GM18951 (cell line): ENCODE measurements around the gene NUCB1.
"Not testable (repeated sequence)": the region's sequence is repeated elsewhere in the genome, so short reads cannot be mapped to it uniquely, and the experiment has no call there.

ENCODE experiments used
- POLR2A ChIP-seq: IDR thresholded peaks from 4 replicates; pipeline ENCODE4 v1.6.1; 2011; ENCODE audit warnings: mild to moderate bottlenecking; ENCODE audit not compliant: insufficient read length, insufficient read depth; ENCODE audit errors: extremely low read depth
- in situ Hi-C: fragments of 300-500 bp; cut with MboI; formaldehyde crosslinking; loops from one replicate; pipeline ENCODE4 v1.12.0; 2022; ENCODE audit warnings: low sequenced_read_pairs, mixed read lengths, inconsistent platforms; ENCODE audit not compliant: unreplicated experiment

NUCB1 gene

GRCh38 chr19:48868114-48868886 lies 31.8 kb upstream of the NUCB1 start, which contains the start of gene PLEKHA4:
Gene PLEKHA4, minus strand, starts transcription at chr19:48868617. Its CDS starts 997 bp downstream, at chr19:48867620.
- TF ChIP-seq POLR2A, result no peak
- in situ Hi-C loops, result no loop called here

GRCh38 chr19:48870048-48870447 lies 30.1 kb upstream of the NUCB1 start:
- in situ Hi-C loops, result no loop called here
- no peak for TF ChIP-seq POLR2A

- in situ Hi-C loops, result not testable (repeated sequence)
Measured at GRCh38 chr19:48871471-48872181, 28.5 kb upstream of the NUCB1 start.

GRCh38 chr19:48872182-48872883 lies 27.8 kb upstream of the NUCB1 start, which contains the start of gene PPP1R15A:
Gene PPP1R15A, plus strand, starts transcription at chr19:48872421. Its CDS starts 813 bp downstream, at chr19:48873234.
- in situ Hi-C loops, result no loop called here
- peak; percentile 100 for TF ChIP-seq POLR2A

- in situ Hi-C loops, result no loop called here
- no peak for TF ChIP-seq POLR2A
Measured at GRCh38 chr19:48872884-48873475, 27.1 kb upstream of the NUCB1 start.

- in situ Hi-C loops, result no loop called here
- TF ChIP-seq POLR2A, result peak; percentile 14
Measured at GRCh38 chr19:48873476-48874302, 26.4 kb upstream of the NUCB1 start.

GRCh38 chr19:48874303-48875135 lies 25.6 kb upstream of the NUCB1 start:
- no peak for TF ChIP-seq POLR2A
- in situ Hi-C loops, result no loop called here

- peak; percentile 19 for TF ChIP-seq POLR2A
- in situ Hi-C loops, result not testable (repeated sequence)
Measured at GRCh38 chr19:48876043-48876981, 23.8 kb upstream of the NUCB1 start.

GRCh38 chr19:48877855-48878195 lies 22.3 kb upstream of the NUCB1 start:
- in situ Hi-C loops, result no loop called here
- TF ChIP-seq POLR2A, result no peak

GRCh38 chr19:48878196-48879024 lies 21.7 kb upstream of the NUCB1 start:
- TF ChIP-seq POLR2A, result no peak
- in situ Hi-C loops, result no loop called here
